Adrenal gland (tissue), 12 donors: Measurements from ENCODE around the gene SLC8A2. TPM values are rescaled to one million over a fixed set of nuclear protein-coding genes. Genes with fewer than 3 reads are reported as not detected.

Source experiments
- DNase-seq, 7 donors: peaks; one replicate each; pipeline ENCODE4 v3.0.0-alpha.2; 2019 to 2020
- H3K27ac ChIP-seq, 5 donors: fragments of 200-600 bp; sonication (generic) in 4 of 5; 1 replicate in 3 of 5; 2 replicates in 2 of 5; pipeline versions ENCODE4 v1.5.1 to v1.8.0; 2016 to 2020; ENCODE audit warnings: mild to moderate bottlenecking in 1 of 5
- H3K27me3 ChIP-seq: fragments of 200-600 bp; 2 replicates; pipeline ENCODE4 v1.8.0; 2021
- H3K36me3 ChIP-seq, 2 donors: fragments of 200-600 bp; replicated peaks in 1 of 2; 1 replicate in 1 of 2; 2 replicates in 1 of 2; pipeline versions ENCODE4 v1.5.1 to v1.8.0; 2018 to 2022
- H3K4me1 ChIP-seq, 2 donors: fragments of 200-600 bp; replicated peaks in 1 of 2; 1 replicate in 1 of 2; 2 replicates in 1 of 2; pipeline versions ENCODE4 v1.5.1 to v1.8.0; 2018 to 2021
- H3K4me3 ChIP-seq, 4 donors: fragments of 200-600 bp; sonication (generic) in 3 of 4; one replicate each; pipeline ENCODE4 v1.5.1; 2016 to 2018
- H3K9me3 ChIP-seq, 3 donors: fragments of 200-600 bp; sonication (generic) in 1 of 3; replicated peaks in 1 of 3; 1 replicate in 2 of 3; 2 replicates in 1 of 3; pipeline versions ENCODE4 v1.5.1 to v1.8.0; 2016 to 2021
- POLR2A ChIP-seq, 2 donors: fragments of 450-650 bp; IDR thresholded peaks; one replicate each; pipeline ENCODE4 v1.6.1; 2017; ENCODE audit warnings: antibody characterized with exemption in 2 of 2, mild to moderate bottlenecking in 2 of 2, moderate library complexity in 1 of 2
- WGBS, 4 donors: extraction: QIAGEN DNeasy Blood & Tissue Kit in 2 of 4; methylation state at CpG; one replicate each; pipeline versions ENCODE4 v1.1.5 to v1.1.7; 2013 to 2017; 5-methylcytosine and 5-hydroxymethylcytosine counted together
- intact Hi-C, 2 donors: fragments of 100-400 bp; cut with DNase I; formaldehyde crosslinking; loops; one replicate each; pipeline versions ENCODE4 v1.14.1 to v1.15.0; 2022 to 2023
- polyA plus RNA-seq, 3 donors: library from polyadenylated mRNA; stranded (reverse); fragments of 200-250 nt in 2 of 3; fragments of 350-450 nt in 1 of 3; fragmentation: Illumina TruSeq in 1 of 3; extraction: RNeasy Lipid Tissue Mini Kit (QIAGEN cat#74804) in 1 of 3; gene quantifications; one replicate each; pipeline ENCODE4 v1.2.3, GENCODE V29; 2013 to 2014
- total RNA-seq, 9 donors: library from RNA; depleted of rRNA in 4 of 9; stranded (reverse); fragments of >200 nt in 4 of 9; fragments of 120-200 nt in 1 of 9; fragmentation: NEBNext Ultra II Directional in 1 of 9; extraction: Animal tissue kit (Norgen Biotek cat#: 25700) in 1 of 9; gene quantifications; one replicate each; pipeline versions ENCODE4 v1.1.0 to v1.2.4, GENCODE V29; 2013 to 2023
- TF ChIP-seq, protein P1 (sequence below), 6 experiments: fragments of 450-650 bp in 4 of 6; fragments of 200-600 bp in 2 of 6; sonication (generic) in 1 of 6; IDR thresholded peaks; 1 replicate in 5 of 6; 2 replicates in 1 of 6; pipeline versions ENCODE4 v1.5.1 to v1.8.0; 2016 to 2021; ENCODE audit warnings: antibody characterized with exemption in 6 of 6, mild to moderate bottlenecking in 2 of 6, moderate library complexity in 1 of 6
- donor health status: healthy with polysubstance abuse.
- donor health status: Bipolar disorder and iron deficiency.
- donor health status: DM: yes; HTN: yes; CAD: no.
- donor health status: DM: no; HTN: no; CAD: no.
- donor health status: DM: no; HTN: no; CAD: no.
- donor health status: DM: yes; HTN: yes; CAD: no.

The SLC8A2 gene
- total and polyA plus RNA-seq, 12 donors: 0.22 to 6.1 (median 3.0) TPM; not detected in 3

DNA sequence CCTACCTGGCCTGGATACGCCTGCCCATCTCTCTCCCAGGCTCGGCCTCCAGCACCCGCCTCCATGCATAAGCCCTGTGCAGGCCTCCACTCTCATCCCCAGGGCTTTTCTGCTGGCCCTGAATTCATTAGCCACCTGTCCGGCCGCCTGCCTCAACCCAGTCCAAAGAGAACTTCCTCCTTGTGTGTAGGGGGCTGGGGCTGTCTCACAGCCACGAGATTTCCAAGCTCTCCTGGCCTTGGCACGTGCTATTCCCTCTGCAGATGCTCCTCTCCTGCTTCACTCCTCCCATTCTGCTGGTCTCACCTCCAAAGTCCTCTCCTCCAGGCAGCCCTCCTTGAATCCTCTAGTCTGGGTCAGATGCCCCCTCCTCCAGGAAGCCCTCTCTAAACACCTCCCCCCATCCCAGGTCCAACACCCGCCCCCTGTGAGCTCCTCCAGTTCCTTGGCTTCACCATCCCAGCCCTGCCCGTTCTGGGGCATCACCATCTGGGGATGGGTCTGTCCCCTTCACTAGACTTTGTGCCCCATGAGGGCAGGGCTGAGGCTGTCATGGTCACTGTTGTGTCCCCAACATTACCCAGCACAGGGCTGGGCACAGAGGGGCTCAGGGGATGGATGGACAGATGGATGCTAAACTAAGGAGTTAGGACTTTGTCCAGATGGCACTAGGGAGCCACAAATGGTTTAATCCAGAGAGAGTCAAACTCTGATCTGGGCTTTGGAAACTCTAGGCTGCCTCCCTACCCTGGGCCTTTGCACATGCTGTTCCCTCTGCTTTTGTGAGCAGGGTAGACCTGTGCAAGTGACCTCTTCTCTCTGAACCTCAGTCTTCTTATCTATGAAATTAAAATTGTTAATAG lies 67.1 kb downstream of the SLC8A2 start:
- TF ChIP-seq POLR2A (IDR thresholded peaks at IDR 0.05): no peak
- no peak for DNase-seq
- H3K9me3 ChIP-seq: no peaks in the 10 kb centered on the region
- H3K36me3 ChIP-seq: no peaks in the 10 kb centered on the region
- WGBS, 4 donors: 71 to 81% (median 77%) methylated on average over 9 of the region's 9 CpGs
- intact Hi-C loops: no loop called here
- H3K27me3 ChIP-seq: peaks cover 19% of the 10 kb centered on the region
- H3K4me3 ChIP-seq: no peak overlapping the region
- no peak overlapping the region for H3K27ac ChIP-seq
- no peaks in the 10 kb centered on the region for H3K4me1 ChIP-seq

DNA sequence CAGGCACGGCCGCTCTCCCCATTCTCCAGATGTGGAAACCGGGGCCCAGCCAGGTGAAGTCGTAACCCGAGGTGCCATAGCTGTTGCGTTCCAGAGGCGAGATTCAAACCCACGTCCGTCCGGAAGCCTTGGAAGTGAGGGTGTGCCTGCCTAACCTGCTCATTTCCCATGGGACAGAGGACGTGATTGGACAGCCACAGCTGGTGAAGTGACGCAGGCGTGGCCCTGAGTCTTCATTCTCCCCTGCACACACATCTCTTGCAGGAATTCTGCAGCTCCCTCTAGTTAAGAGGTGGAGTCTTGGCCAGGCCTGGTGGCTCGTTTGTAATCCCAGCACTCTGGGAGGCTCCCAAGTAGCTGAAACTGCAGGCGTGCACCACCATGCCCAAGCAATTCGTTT lies 69.2 kb downstream of the SLC8A2 start:
- no peaks in the 10 kb centered on the region for H3K4me1 ChIP-seq
- no peaks in the 10 kb centered on the region for H3K9me3 ChIP-seq
- no peak overlapping the region for H3K27ac ChIP-seq
- no peaks in the 10 kb centered on the region for H3K36me3 ChIP-seq
- WGBS, 4 donors: 75 to 80% (median 77%) methylated on average over 15 to 16 of the region's 16 CpGs
- H3K4me3 ChIP-seq: no peak overlapping the region
- intact Hi-C loops: no loop called here
- no peak for DNase-seq
- no peak for TF ChIP-seq POLR2A (IDR thresholded peaks at IDR 0.05)
- TF ChIP-seq, protein P1, sequence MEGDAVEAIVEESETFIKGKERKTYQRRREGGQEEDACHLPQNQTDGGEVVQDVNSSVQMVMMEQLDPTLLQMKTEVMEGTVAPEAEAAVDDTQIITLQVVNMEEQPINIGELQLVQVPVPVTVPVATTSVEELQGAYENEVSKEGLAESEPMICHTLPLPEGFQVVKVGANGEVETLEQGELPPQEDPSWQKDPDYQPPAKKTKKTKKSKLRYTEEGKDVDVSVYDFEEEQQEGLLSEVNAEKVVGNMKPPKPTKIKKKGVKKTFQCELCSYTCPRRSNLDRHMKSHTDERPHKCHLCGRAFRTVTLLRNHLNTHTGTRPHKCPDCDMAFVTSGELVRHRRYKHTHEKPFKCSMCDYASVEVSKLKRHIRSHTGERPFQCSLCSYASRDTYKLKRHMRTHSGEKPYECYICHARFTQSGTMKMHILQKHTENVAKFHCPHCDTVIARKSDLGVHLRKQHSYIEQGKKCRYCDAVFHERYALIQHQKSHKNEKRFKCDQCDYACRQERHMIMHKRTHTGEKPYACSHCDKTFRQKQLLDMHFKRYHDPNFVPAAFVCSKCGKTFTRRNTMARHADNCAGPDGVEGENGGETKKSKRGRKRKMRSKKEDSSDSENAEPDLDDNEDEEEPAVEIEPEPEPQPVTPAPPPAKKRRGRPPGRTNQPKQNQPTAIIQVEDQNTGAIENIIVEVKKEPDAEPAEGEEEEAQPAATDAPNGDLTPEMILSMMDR (IDR thresholded peaks at IDR 0.05): no peak
- H3K27me3 ChIP-seq: peaks cover 14% of the 10 kb centered on the region

DNA sequence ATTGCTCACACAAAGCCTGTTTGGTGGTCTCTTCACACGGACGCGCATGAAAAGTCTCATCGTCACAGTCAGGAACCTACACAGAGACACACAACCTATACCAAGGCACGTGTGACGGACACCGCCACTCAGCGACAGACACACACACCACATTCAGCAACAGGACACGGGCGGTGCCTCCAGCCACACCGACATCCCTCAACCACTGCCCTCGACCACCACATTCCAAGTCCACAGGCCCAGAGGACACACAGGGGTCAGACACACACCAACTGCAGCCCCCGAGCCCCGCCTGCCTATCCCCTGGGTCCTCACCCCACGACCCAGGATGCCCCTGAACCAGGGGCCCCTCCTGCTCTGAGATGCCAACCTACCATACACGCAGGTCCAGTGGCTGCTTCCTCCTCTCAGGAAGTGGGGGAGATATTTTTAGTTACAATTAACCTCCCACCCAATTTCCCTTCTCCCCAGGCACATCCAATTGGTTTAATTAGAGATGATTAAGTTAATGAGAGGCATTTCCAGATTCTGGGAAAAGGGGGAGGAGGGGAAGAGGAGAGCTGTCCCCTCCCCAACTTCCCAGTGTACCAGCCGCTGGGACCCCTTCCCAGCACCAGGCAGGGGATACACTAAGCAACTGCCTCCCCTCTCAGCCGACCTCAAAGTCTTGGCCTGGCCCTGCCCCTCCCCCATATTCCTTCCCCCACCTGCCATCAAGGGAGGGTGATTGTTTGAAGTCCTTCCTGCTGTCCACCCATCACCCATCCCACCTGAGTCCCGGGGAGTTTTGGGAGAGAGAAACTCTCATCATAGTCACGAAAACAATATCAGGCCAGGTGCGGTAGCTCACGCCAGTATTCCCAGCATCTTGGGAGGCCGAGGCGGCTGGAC lies 72.7 kb downstream of the SLC8A2 start:
- Histone ChIP-seq H3K9me3 (no peaks in the 10 kb centered on the region), H3K4me1 (no peaks in the 10 kb centered on the region), H3K27ac (no peak overlapping the region), H3K36me3 (no peaks in the 10 kb centered on the region), H3K27me3 (no peaks in the 10 kb centered on the region), H3K4me3 (no peak overlapping the region)
- DNase-seq: no peak
- intact Hi-C loops: no loop called here
- no peak for TF ChIP-seq POLR2A (IDR thresholded peaks at IDR 0.05)
- TF ChIP-seq, protein P1 (IDR thresholded peaks at IDR 0.05): no peak
- 54 to 68% (median 57%) methylated on average over 19 to 24 of the region's 24 CpGs for WGBS, 4 donors

DNA sequence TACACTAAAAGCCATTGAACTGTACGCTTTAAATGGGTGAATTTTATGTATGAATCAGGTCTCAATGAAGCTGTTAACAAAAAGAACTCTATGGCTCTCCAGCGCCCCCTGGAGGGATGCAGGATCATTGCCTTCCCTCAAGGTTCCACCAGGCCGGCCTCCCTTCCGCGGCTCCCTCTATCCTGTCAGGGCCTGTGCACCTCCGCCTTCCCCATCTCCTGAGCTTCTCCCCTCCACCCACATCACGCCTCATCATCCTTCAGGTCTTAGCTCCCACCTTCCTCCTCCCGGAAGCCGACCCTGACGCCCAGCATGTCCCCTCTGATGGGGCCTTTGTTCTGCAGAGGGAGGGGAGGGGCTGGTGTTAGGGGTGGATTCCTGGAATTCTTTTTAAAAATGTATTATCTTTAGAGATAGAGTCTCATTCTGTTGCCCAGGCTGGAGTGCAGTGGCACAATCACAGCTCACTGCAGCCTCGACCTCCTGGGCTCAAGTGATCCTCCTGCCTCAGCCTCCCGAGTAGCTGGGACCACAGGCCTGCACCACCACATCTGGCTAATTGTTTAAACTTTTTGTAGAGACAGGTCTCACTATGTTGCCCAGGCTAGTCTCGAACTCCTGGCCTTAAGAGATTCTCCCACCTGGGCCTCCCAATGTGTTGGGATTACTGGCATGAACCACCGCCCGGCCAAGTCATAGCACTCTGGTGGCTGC lies 80.0 kb downstream of the SLC8A2 start:
- TF ChIP-seq POLR2A (IDR thresholded peaks at IDR 0.05): no peak
- TF ChIP-seq, protein P1 (IDR thresholded peaks at IDR 0.05): peak; percentile 78 to 91 (median 89)
- no peaks in the 10 kb centered on the region for H3K9me3 ChIP-seq
- no peaks in the 10 kb centered on the region for H3K4me1 ChIP-seq
- H3K27ac ChIP-seq: no peak overlapping the region
- intact Hi-C loops: loop anchor here (2.0 to 5.0 kb wide), 2 partner anchors 94 to 95 kb away; no protein-coding TSS in a partner anchor
- no peaks in the 10 kb centered on the region for H3K27me3 ChIP-seq
- no peaks in the 10 kb centered on the region for H3K36me3 ChIP-seq
- peak; percentile 76 to 90 (median 79) for DNase-seq
- no peak overlapping the region for H3K4me3 ChIP-seq
- WGBS, 4 donors: 23 to 32% (median 31%) methylated on average over 11 to 15 of the region's 15 CpGs
